H1 (cell line): ENCODE data around the gene MTRFR. TPM values are rescaled to one million over a fixed set of nuclear protein-coding genes. Genes with fewer than 3 reads are reported as not detected.

ENCODE experiments used
- ASH2L ChIP-seq: fragments of 200-600, 300-600 bp; sonication (generic); IDR thresholded peaks from one replicate; pipeline ENCODE4 v1.7.1; 2017; ENCODE audit warnings: low read length
- CBX8 ChIP-seq: fragments of 300-800, 300-1000 bp; sonication (generic); IDR thresholded peaks from 2 replicates; pipeline ENCODE4 v1.7.1; 2016; ENCODE audit warnings: low read depth, low read length, borderline replicate concordance
- CHD7 ChIP-seq: fragments of 300-600 bp; sonication (generic); IDR thresholded peaks from 2 replicates; pipeline ENCODE4 v1.7.1; 2012; ENCODE audit warnings: low read length, moderate library complexity, mild to moderate bottlenecking, inconsistent platforms; ENCODE audit not compliant: insufficient replicate concordance
- CREB1 ChIP-seq: IDR thresholded peaks from 2 replicates; pipeline ENCODE4 v1.6.1; 2012; ENCODE audit warnings: inconsistent platforms
- CTBP2 ChIP-seq: IDR thresholded peaks from 2 replicates; pipeline ENCODE4 v1.7.0; 2011; ENCODE audit warnings: borderline replicate concordance, mild to moderate bottlenecking, moderate library complexity, mixed read lengths, low read length; ENCODE audit not compliant: insufficient read depth, insufficient read length
- EZH2 ChIP-seq: fragments of 200-600 bp; sonication (generic); IDR thresholded peaks from 2 replicates; pipeline ENCODE4 v1.7.1; 2012; ENCODE audit warnings: low read depth, mild to moderate bottlenecking, moderate library complexity, low read length, inconsistent platforms; ENCODE audit not compliant: severe bottlenecking
- GABPA ChIP-seq: IDR thresholded peaks from 2 replicates; pipeline ENCODE4 v1.6.1; 2011; ENCODE audit warnings: mild to moderate bottlenecking, low read length, moderate library complexity, borderline replicate concordance; ENCODE audit not compliant: insufficient read depth
- PHF8 ChIP-seq: fragments of 200-600 bp; sonication (generic); conservative IDR thresholded peaks from 2 replicates; pipeline ENCODE4 v1.7.1; 2012; ENCODE audit warnings: low read depth, mild to moderate bottlenecking, inconsistent platforms, low read length, moderate library complexity
- RXRA ChIP-seq: IDR thresholded peaks from 2 replicates; pipeline ENCODE4 v1.6.1; 2011; ENCODE audit warnings: low read depth, mild to moderate bottlenecking, low read length, moderate library complexity; ENCODE audit not compliant: insufficient read depth
- TBP ChIP-seq: IDR thresholded peaks from 2 replicates; pipeline ENCODE4 v1.6.1; 2011; ENCODE audit warnings: low read depth, low read length, improper control_type of control experiment
- polyA plus RNA-seq, 7 experiments: library from polyadenylated mRNA; depleted of rRNA in 3 of 7; stranded (reverse) in 5 of 7; unstranded in 2 of 7; fragments of >200 nt in 5 of 7; fragments of 200-250 nt in 2 of 7; gene quantifications; 1 replicate in 5 of 7; 2 replicates in 1 of 7; 4 replicates in 1 of 7; pipeline versions ENCODE4 v1.2.1 to v1.2.3, GENCODE V29; 2011 to 2013; ENCODE audit warnings: missing spikeins in 2 of 7, mixed read lengths in 2 of 7
- total RNA-seq: library from RNA; stranded (reverse); fragmentation: NEBNext Ultra II Directional; extraction: Animal tissue kit (Norgen Biotek cat#: 25700); gene quantifications from 2 replicates; pipeline ENCODE4 v1.2.1, GENCODE V29; 2021

Gene MTRFR
- total and polyA plus RNA-seq, 2 of the 8 experiments (the other 6 are each of a cell fraction or from before 2014, with no cell fraction given), result 9.2 to 12.9 TPM

GRCh38 chr12:123245678-123246077, 12.4 kb downstream of the MTRFR start (continued):
- TF ChIP-seq CHD7 (no peak), CTBP2 (no peak), GABPA (no peak), ASH2L (no peak), PHF8 (no peak), CREB1 (no peak), CBX8 (no peak), RXRA (no peak), EZH2 (no peak), TBP (no peak)
